Common myeloid progenitor, CD34-positive (primary cell): Measurements from ENCODE around the gene MEI1.
"Not testable (repeated sequence)": the region's sequence is repeated elsewhere in the genome, so short reads cannot be mapped to it uniquely, and the experiment has no call there.

Experiments used
- CTCF ChIA-PET: fragments of 350-600 bp; sonication (Branson Sonifier 250); formaldehyde crosslinking; loops from one replicate; lab custom pipeline; 2021; ENCODE audit warnings: antibody characterized with exemption; lab: Charles Lee
- POLR2A ChIA-PET: fragments of 350-600 bp; sonication (Branson Sonifier 250); formaldehyde crosslinking; loops from one replicate; lab custom pipeline; 2021; ENCODE audit warnings: antibody characterized with exemption; lab: Charles Lee
- DNase-seq, 3 donors: peaks; one replicate each; pipeline versions ENCODE4 v3.0.0 to v3.0.0-alpha.2; 2013
- H3K27ac ChIP-seq, 2 experiments: 1 replicate in 1 of 2; 2 replicates in 1 of 2; pipeline ENCODE4 v1.7.0; 2013; ENCODE audit warnings: inconsistent platforms in 2 of 2, low read length in 2 of 2, mild to moderate bottlenecking in 2 of 2, low read depth in 1 of 2, moderate library complexity in 1 of 2; ENCODE audit not compliant: severe bottlenecking in 2 of 2, insufficient read depth in 1 of 2, poor library complexity in 1 of 2
- H3K27me3 ChIP-seq, 5 experiments: replicated peaks in 2 of 5; 1 replicate in 3 of 5; 2 replicates in 2 of 5; pipeline versions ENCODE4 v1.6.1 to v1.7.0; 2013; ENCODE audit warnings: low read length in 4 of 5, mild to moderate bottlenecking in 2 of 5, moderate library complexity in 2 of 5, inconsistent platforms in 1 of 5; ENCODE audit not compliant: insufficient read depth in 5 of 5, control insufficient read depth in 4 of 5
- H3K36me3 ChIP-seq, 4 experiments: 1 replicate in 2 of 4; 2 replicates in 2 of 4; pipeline versions ENCODE4 v1.6.1 to v1.7.0; 2013; ENCODE audit warnings: low read length in 3 of 4, control low read depth in 1 of 4, mild to moderate bottlenecking in 1 of 4; ENCODE audit not compliant: control insufficient read depth in 4 of 4, insufficient read depth in 4 of 4
- H3K4me1 ChIP-seq, 4 experiments: 1 replicate in 3 of 4; 2 replicates in 1 of 4; pipeline versions ENCODE4 v1.6.1 to v1.7.1; 2013; ENCODE audit warnings: low read length in 3 of 4, mild to moderate bottlenecking in 3 of 4, control low read depth in 1 of 4, inconsistent platforms in 1 of 4, moderate library complexity in 1 of 4; ENCODE audit not compliant: control insufficient read depth in 4 of 4, insufficient read depth in 4 of 4; ENCODE audit errors: control extremely low read depth in 1 of 4
- H3K4me3 ChIP-seq, 7 experiments: 1 replicate in 4 of 7; 2 replicates in 3 of 7; pipeline versions ENCODE4 v1.5.1 to v1.7.0; 2013; ENCODE audit warnings: mild to moderate bottlenecking in 7 of 7, low read length in 6 of 7, moderate library complexity in 6 of 7, inconsistent platforms in 2 of 7, low read depth in 2 of 7, control low read depth in 1 of 7; ENCODE audit not compliant: insufficient read depth in 4 of 7, control insufficient read depth in 1 of 7; ENCODE audit errors: extremely low read depth in 1 of 7
- H3K9me3 ChIP-seq, 5 experiments: 1 replicate in 4 of 5; 2 replicates in 1 of 5; pipeline versions ENCODE4 v1.6.1 to v1.7.1; 2013; ENCODE audit warnings: low read length in 4 of 5, mild to moderate bottlenecking in 2 of 5, inconsistent platforms in 1 of 5, low read depth in 1 of 5, moderate library complexity in 1 of 5; ENCODE audit not compliant: control insufficient read depth in 4 of 5, insufficient read depth in 2 of 5; ENCODE audit errors: control extremely low read depth in 1 of 5
- WGBS: methylation state at CpG from one replicate; pipeline ENCODE4 v1.1.5; 2013; ENCODE audit not compliant: insufficient coverage; 5-methylcytosine and 5-hydroxymethylcytosine counted together

The MEI1 gene

DNA sequence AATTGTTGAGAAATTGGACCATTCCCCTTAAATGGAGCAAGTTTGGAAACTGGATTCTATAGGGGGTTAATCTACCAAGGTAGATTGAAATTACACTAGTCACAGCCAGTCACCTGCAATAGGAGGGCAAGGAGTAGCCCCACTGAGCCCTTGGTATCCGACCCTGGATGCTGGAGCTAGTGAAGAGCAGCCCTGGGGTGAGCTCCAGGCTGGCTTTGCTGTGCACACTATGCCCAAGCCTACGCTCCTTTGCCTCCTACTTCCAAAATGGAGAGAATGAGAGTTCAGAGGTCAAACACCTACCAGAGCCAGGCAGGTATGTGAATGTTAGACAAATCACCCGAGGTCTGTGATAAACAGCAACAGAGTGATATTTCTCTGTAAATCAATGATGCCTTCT lies 34.4 kb upstream of the MEI1 start:
- POLR2A ChIA-PET: no interaction called here
- H3K36me3 ChIP-seq: peaks cover 16 to 54% (median 33%) of the 10 kb centered on the region in 4 experiments

DNA sequence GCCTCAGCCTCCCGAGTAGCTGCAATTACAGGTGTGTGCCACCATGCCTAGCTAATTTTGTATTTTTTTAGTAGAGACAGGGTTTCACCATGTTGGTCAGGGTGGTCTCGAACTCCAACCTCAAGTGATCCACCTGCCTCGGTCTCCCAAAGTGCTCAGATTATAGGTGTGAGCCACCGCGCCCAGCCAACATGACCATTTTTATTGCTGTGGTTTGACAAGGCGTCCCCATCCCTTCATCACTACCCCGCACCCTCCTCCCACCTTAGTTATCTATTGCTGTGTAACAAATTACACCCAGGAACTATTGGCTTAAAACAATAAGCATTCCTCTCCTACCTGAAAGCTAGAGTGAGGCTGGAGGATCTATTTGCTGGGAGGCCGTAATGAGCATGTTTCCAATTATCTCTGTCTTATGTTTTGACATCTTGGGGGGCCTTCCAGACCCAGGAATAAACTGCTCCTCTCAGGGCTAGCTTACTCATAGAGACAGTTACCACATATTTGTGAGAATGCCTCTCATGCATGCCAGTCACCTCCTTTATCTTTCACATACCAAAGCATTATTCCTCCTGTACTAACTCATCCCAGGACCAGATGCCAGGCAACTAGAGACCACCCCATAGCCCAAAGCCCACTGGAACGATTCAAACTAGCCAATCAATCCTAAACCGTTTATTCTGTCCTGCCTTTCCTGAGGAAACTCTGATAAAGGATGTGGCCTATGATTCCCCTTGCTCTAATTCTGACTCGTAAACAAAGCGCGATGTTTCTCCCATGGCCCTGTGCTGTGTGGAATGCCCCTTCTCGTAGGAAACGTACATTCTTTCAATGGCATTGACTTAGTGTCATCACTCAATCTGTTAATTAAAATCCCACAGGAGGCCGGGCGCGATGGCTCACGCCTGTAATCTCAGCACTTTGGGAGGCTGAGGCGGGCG lies 30.1 kb upstream of the MEI1 start:
- peaks cover 0 to 9% (median 7%) of the 10 kb centered on the region in 4 experiments for H3K4me1 ChIP-seq
- no peaks in the 10 kb centered on the region for H3K9me3 ChIP-seq
- whole genome bisulfite sequencing: 95% methylated on average over 11 of the region's 21 CpGs
- ChIA-PET CTCF (no interaction called here), POLR2A (no interaction called here)
- no peak overlapping the region for H3K27ac ChIP-seq
- no peaks in the 10 kb centered on the region for H3K27me3 ChIP-seq
- H3K4me3 ChIP-seq: no peak overlapping the region
- H3K36me3 ChIP-seq: peaks cover 10 to 35% (median 12%) of the 10 kb centered on the region in 4 experiments
- no peak for DNase-seq

More for the DNA sequence above, 34.4 kb upstream of the MEI1 start:
- H3K27me3 ChIP-seq: no peaks in the 10 kb centered on the region
- CTCF ChIA-PET: interaction anchor here (1.1 to 3.7 kb wide), 5 partner anchors 10 to 276 kb away, joined by 3 to 22 read pairs (median 11); no protein-coding TSS in a partner anchor
- no peak overlapping the region for H3K4me3 ChIP-seq
- H3K27ac ChIP-seq: no peak overlapping the region
- WGBS: 100% methylated on average over 2 of the region's 3 CpGs
- H3K4me1 ChIP-seq: peaks cover 0 to 9% (median 7%) of the 10 kb centered on the region in 4 experiments
- DNase-seq: no peak
- H3K9me3 ChIP-seq: no peaks in the 10 kb centered on the region

DNA sequence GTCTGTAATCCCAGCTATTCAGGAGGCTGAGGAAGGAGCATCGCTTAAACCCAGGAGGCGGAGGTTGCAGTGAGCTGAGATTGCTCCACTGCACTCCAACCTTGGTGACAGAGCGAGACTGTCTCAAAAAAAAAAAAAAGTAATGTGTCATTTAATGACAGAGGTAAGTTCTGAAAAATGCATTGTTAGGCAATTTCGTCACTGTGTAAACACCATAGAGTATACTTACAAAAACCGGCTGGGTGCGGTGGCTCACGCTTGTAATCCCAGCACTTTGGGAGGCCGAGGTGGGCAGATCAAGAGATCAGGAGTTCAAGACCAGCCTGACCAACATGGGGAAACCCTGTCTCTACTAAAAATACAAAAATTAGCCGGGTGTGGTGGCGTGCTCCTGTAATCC lies 27.2 kb upstream of the MEI1 start:
- 100% methylated on average over 7 of the region's 10 CpGs for WGBS
- POLR2A ChIA-PET, CTCF ChIA-PET, H3K27ac ChIP-seq, H3K4me3 ChIP-seq, H3K27me3 ChIP-seq, H3K9me3 ChIP-seq, DNase-seq, H3K4me1 ChIP-seq: not testable (repeated sequence)
- peaks cover 6 to 41% (median 26%) of the 10 kb centered on the region in 4 experiments for H3K36me3 ChIP-seq

DNA sequence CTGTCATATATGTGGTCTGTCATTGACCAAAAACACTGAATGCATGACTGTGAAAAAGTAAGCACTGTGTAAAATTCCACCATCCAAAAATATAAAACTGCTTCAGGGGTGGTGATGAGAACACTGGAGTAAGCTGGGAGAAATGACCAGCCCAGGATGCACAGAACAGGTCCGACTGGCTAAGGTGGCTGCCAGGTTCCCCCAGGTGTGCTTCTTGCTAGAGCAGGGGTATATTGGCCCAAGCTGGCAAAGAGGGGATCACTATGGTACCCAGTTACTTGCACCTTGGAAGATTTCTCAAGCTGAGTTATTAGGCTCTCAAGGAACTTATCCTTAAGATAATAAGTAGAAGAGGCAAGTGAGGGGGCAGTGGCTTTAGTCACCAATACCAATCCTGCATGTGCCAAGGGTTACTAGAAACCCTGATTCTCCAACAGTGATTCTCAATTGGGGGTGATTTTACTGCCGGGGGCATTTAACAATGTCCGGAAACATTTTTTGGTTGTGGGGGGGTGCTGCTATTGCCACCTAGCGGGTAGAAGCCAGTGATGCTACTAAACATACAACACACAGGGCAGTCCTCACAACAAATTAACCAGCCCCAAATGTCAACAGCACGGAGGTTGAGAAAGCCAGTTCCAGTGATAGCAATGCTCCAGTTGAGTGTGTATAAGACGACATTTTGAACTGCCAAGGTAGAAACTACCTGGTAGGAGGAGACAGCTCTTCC lies 26.4 kb upstream of the MEI1 start:
- Histone ChIP-seq H3K27ac (no peak overlapping the region), H3K27me3 (no peaks in the 10 kb centered on the region), H3K36me3 (peaks cover 6 to 45% (median 31%) of the 10 kb centered on the region in 4 experiments), H3K4me3 (no peak overlapping the region), H3K9me3 (no peaks in the 10 kb centered on the region), H3K4me1 (no peaks in the 10 kb centered on the region)
- CTCF ChIA-PET: interaction anchor here (1.1 to 1.3 kb wide), 3 partner anchors 15 to 35 kb away, joined by 3 to 6 read pairs (median 3); no protein-coding TSS in a partner anchor
- 94% methylated on average over 2 of the region's 6 CpGs for WGBS
- POLR2A ChIA-PET: interaction anchor here (0.6 kb wide), 1 partner anchor 60 kb away, joined by 3 read pairs; no protein-coding TSS in a partner anchor
- no peak for DNase-seq

DNA sequence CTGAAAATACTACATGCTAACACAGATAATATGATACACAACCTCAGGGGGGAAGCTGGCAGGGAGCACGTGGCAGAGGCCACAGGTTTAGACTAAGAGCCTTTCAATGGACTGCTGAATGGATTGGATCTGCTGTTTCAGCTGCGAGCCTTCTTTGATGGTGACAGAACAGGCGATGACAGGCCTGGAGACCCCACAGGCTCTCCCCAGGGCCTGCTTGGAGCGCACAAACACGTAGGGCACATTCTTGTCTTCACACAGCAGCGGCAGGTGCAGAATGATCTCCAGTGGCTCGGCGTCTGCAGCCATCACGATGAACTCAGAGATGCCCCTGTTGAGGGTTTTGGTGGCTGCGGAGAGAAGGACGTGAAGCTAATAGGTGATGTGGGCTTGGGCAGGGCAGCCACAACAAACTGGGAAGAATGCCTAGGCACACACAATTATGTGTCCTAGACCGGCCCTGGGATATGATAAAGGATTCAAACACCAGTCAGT lies 24.4 kb upstream of the MEI1 start:
- no peak for DNase-seq
- CTCF ChIA-PET: interaction anchor here (1.3 to 1.7 kb wide), 2 partner anchors 8 to 10 kb away, joined by 3 read pairs; no protein-coding TSS in a partner anchor
- 98% methylated on average over 10 of the region's 12 CpGs for WGBS
- H3K36me3 ChIP-seq: peaks cover 10 to 56% (median 42%) of the 10 kb centered on the region in 4 experiments
- POLR2A ChIA-PET: interaction anchor here (0.6 kb wide), 1 partner anchor 14 kb away, joined by 3 read pairs; the partner anchor contains the start of gene SNU13
- no peak overlapping the region for H3K4me3 ChIP-seq
- no peaks in the 10 kb centered on the region for H3K27me3 ChIP-seq
- H3K4me1 ChIP-seq: no peaks in the 10 kb centered on the region
- H3K27ac ChIP-seq: no peak overlapping the region
- no peaks in the 10 kb centered on the region for H3K9me3 ChIP-seq

DNA sequence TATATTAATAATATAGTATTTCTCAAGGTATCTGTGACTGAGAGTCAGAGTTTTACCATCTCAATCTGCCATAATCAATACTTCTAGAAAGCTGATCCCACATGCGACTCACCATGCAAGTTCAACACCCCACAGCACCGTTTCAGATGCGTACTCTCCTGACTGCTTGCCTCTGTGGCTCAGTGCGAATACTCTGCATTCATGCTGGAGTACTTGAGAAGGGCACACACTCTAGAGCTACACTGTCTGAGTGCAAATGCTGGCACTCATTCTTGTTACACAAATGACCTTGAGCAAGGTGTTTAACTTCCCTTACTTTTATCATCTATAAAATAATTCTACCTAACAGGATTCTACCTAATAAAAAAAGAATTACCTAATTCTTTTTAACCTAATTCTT lies 23.2 kb upstream of the MEI1 start:
- H3K4me1 ChIP-seq: peaks cover 0 to 3% (median 0%) of the 10 kb centered on the region in 4 experiments
- no peaks in the 10 kb centered on the region for H3K27me3 ChIP-seq
- CTCF ChIA-PET: no interaction called here
- WGBS: 100% methylated on average over 4 of the region's 4 CpGs
- H3K27ac ChIP-seq: no peak overlapping the region
- POLR2A ChIA-PET: no interaction called here
- H3K4me3 ChIP-seq: no peak overlapping the region
- peaks cover 13 to 63% (median 47%) of the 10 kb centered on the region in 4 experiments for H3K36me3 ChIP-seq
- H3K9me3 ChIP-seq: no peaks in the 10 kb centered on the region
- DNase-seq: no peak
